Testis (tissue), 3 donors: ENCODE measurements around the gene NPSR1. TPM values are rescaled to one million over a fixed set of nuclear protein-coding genes. Genes with fewer than 3 reads are reported as not detected.

Source experiments
- DNase-seq: peaks from one replicate; pipeline ENCODE4 v3.0.0-alpha.2; 2019
- H3K27ac ChIP-seq, 2 donors: fragments of 200-600 bp; sonication (generic); one replicate each; pipeline ENCODE4 v1.5.1; 2019
- H3K27me3 ChIP-seq: fragments of 200-600 bp; sonication (generic); one replicate; pipeline ENCODE4 v1.5.1; 2019
- H3K36me3 ChIP-seq: fragments of 200-600 bp; sonication (generic); one replicate; pipeline ENCODE4 v1.5.1; 2017; ENCODE audit warnings: low read depth; ENCODE audit errors: missing control alignments
- H3K4me1 ChIP-seq: fragments of 200-600 bp; sonication (generic); one replicate; pipeline ENCODE4 v1.5.1; 2019
- H3K4me3 ChIP-seq, 2 donors: fragments of 200-600 bp; sonication (generic); one replicate each; pipeline ENCODE4 v1.5.1; 2017 to 2019
- H3K9me3 ChIP-seq: fragments of 200-600 bp; sonication (generic); one replicate; pipeline ENCODE4 v1.5.1; 2017
- CTCF ChIP-seq, 3 experiments: fragments of 450-650 bp in 2 of 3; fragments of 200-600 bp in 1 of 3; sonication (generic) in 1 of 3; IDR thresholded peaks; one replicate each; pipeline ENCODE4 v1.5.1; 2016 to 2019; ENCODE audit warnings: antibody characterized with exemption in 3 of 3, mild to moderate bottlenecking in 2 of 3, moderate library complexity in 1 of 3
- POLR2A ChIP-seq: fragments of 450-650 bp; IDR thresholded peaks from one replicate; pipeline ENCODE4 v1.6.1; 2017; ENCODE audit warnings: antibody characterized with exemption, mild to moderate bottlenecking, moderate library complexity
- WGBS, 2 donors: methylation state at CpG; one replicate each; pipeline ENCODE4 v1.1.5; 2018; 5-methylcytosine and 5-hydroxymethylcytosine counted together
- intact Hi-C: fragments of 100-400 bp; cut with DNase I; formaldehyde crosslinking; loops from one replicate; pipeline ENCODE4 v1.15.1; 2023; ENCODE audit warnings: low total_unique reads
- polyA plus RNA-seq: library from polyadenylated mRNA; stranded (reverse); fragments of 350-450 nt; fragmentation: Illumina TruSeq; extraction: RNeasy Lipid Tissue Mini Kit (QIAGEN cat#74804); gene quantifications from one replicate; pipeline ENCODE4 v1.2.3, GENCODE V29; 2014; ENCODE audit warnings: low read depth, low replicate concordance; ENCODE audit not compliant: insufficient read depth
- total RNA-seq, 2 donors: library from RNA; depleted of rRNA; stranded (reverse); fragments of >200 nt; gene quantifications; one replicate each; pipeline ENCODE4 v1.2.3, GENCODE V29; 2016

Gene NPSR1
- total and polyA plus RNA-seq, 3 donors from 2014 or later, result 0.25 to 0.54 TPM; not detected in 1

GRCh38 chr7:34760271-34760670 is 102.3 kb downstream of the NPSR1 start:
- Histone ChIP-seq H3K36me3 (no peaks in the 10 kb centered on the region), H3K4me1 (no peaks in the 10 kb centered on the region), H3K9me3 (no peaks in the 10 kb centered on the region), H3K27ac (no peak overlapping the region), H3K4me3 (no peak overlapping the region), H3K27me3 (no peaks in the 10 kb centered on the region)
- intact Hi-C loops, result no loop called here
- no peak for DNase-seq
- TF ChIP-seq CTCF (IDR thresholded peaks at IDR 0.05) (no peak), POLR2A (no peak)
- WGBS, 2 donors, result 69 to 82% methylated on average over 2 of the region's 2 CpGs

- no peaks in the 10 kb centered on the region for H3K27me3 ChIP-seq
- DNase-seq, result no peak
- no peak overlapping the region for H3K27ac ChIP-seq
- no peaks in the 10 kb centered on the region for H3K4me1 ChIP-seq
- intact Hi-C loops, result no loop called here
- H3K9me3 ChIP-seq, result no peaks in the 10 kb centered on the region
- WGBS, 2 donors, result 60 to 64% methylated on average over 1 of the region's 1 CpG
- H3K4me3 ChIP-seq, result no peak overlapping the region
- TF ChIP-seq POLR2A, result no peak
- H3K36me3 ChIP-seq, result no peaks in the 10 kb centered on the region
These were observed 103.2 kb downstream of the NPSR1 start for GRCh38 chr7:34761206-34761605.

- intact Hi-C loops, result no loop called here
- no peak overlapping the region for H3K4me3 ChIP-seq
- no peaks in the 10 kb centered on the region for H3K4me1 ChIP-seq
- no peaks in the 10 kb centered on the region for H3K36me3 ChIP-seq
- no peaks in the 10 kb centered on the region for H3K9me3 ChIP-seq
- H3K27ac ChIP-seq, result no peak overlapping the region
- TF ChIP-seq POLR2A, result no peak
- no peaks in the 10 kb centered on the region for H3K27me3 ChIP-seq
- no peak for DNase-seq
These were observed 103.6 kb downstream of the NPSR1 start for GRCh38 chr7:34761627-34762026.

GRCh38 chr7:34762764-34763163 is 104.7 kb downstream of the NPSR1 start:
- no peak for TF ChIP-seq POLR2A
- no peak for TF ChIP-seq CTCF (IDR thresholded peaks at IDR 0.05)
- Histone ChIP-seq H3K36me3 (no peaks in the 10 kb centered on the region), H3K27ac (no peak overlapping the region), H3K9me3 (no peaks in the 10 kb centered on the region), H3K4me3 (no peak overlapping the region), H3K27me3 (no peaks in the 10 kb centered on the region), H3K4me1 (no peaks in the 10 kb centered on the region)
- intact Hi-C loops, result no loop called here
- 73 to 80% methylated on average over 2 of the region's 2 CpGs for WGBS, 2 donors
- DNase-seq, result no peak

- Histone ChIP-seq H3K9me3 (no peaks in the 10 kb centered on the region), H3K4me1 (no peaks in the 10 kb centered on the region), H3K36me3 (no peaks in the 10 kb centered on the region), H3K27me3 (no peaks in the 10 kb centered on the region), H3K4me3 (no peak overlapping the region), H3K27ac (no peak overlapping the region)
- no peak for DNase-seq
- TF ChIP-seq CTCF (IDR thresholded peaks at IDR 0.05) (no peak), POLR2A (no peak)
- intact Hi-C loops, result no loop called here
These were observed 114.4 kb downstream of the NPSR1 start for GRCh38 chr7:34772296-34772938.

GRCh38 chr7:34776748-34777358 is 118.8 kb downstream of the NPSR1 start:
- intact Hi-C loops, result no loop called here

More at GRCh38 chr7:34776748-34777358, 118.8 kb downstream of the NPSR1 start:
- Histone ChIP-seq H3K4me1 (no peaks in the 10 kb centered on the region), H3K4me3 (no peak overlapping the region), H3K9me3 (no peaks in the 10 kb centered on the region), H3K27ac (no peak overlapping the region), H3K27me3 (no peaks in the 10 kb centered on the region), H3K36me3 (no peaks in the 10 kb centered on the region)
- TF ChIP-seq CTCF (IDR thresholded peaks at IDR 0.05), result no peak
- TF ChIP-seq POLR2A, result no peak
- 67 to 100% methylated on average over 1 of the region's 1 CpG for WGBS, 2 donors
- DNase-seq, result no peak
